ENCODE data around the gene HSF5.

- TF ChIP-seq POLR2A (IDR thresholded peaks at IDR 0.05; ENCODE audit: borderline replicate concordance, extremely low read depth, insufficient read depth, insufficient read length), result no peak
- no peak for TF ChIP-seq CTCF (IDR thresholded peaks at IDR 0.05 in 2 of 3, conservative IDR thresholded peaks at IDR 0.05 in 1 of 3; ENCODE audit: borderline replicate concordance in 1 of 3, insufficient read depth in 1 of 3, low read depth in 2 of 3, low read length in 2 of 3)
- TF ChIP-seq REST (IDR thresholded peaks at IDR 0.05; ENCODE audit: low read depth), result no peak
- TF ChIP-seq RAD21 (IDR thresholded peaks at IDR 0.05; ENCODE audit: low read depth), result no peak
These were observed 44.3 kb upstream of the HSF5 start for GRCh38 chr17:58532555-58532951.
